Neural cell (in vitro differentiated cells): ENCODE data around the gene CACNA1B. TPM values are rescaled to one million over a fixed set of nuclear protein-coding genes. Genes with fewer than 3 reads are reported as not detected.

Source experiments
- H2AFZ ChIP-seq: fragments of 200-600, 300-800 bp; sonication (generic), shearing (Covaris generic); 2 replicates; pipeline ENCODE4 v1.6.0; 2014; ENCODE audit warnings: low read depth, mild to moderate bottlenecking, antibody characterized with exemption, low read length, moderate library complexity
- H3F3A ChIP-seq: fragments of 200-600 bp; shearing (Covaris generic); 2 replicates; pipeline ENCODE4 v1.6.1; 2016; ENCODE audit warnings: mild to moderate bottlenecking, moderate library complexity, mixed read lengths, antibody characterized with exemption, low read length; ENCODE audit not compliant: insufficient read depth, poor library complexity, severe bottlenecking
- H3K27ac ChIP-seq: fragments of 200-600, 300-800 bp; sonication (generic), shearing (Covaris generic); 2 replicates; pipeline ENCODE4 v1.5.1; 2014; ENCODE audit warnings: mild to moderate bottlenecking, low read length, moderate library complexity
- H3K27me3 ChIP-seq: fragments of 300-800, 200-600 bp; sonication (generic), shearing (Covaris generic); 2 replicates; pipeline ENCODE4 v1.6.0; 2014; ENCODE audit warnings: mild to moderate bottlenecking, low read depth, low read length, moderate library complexity; ENCODE audit not compliant: insufficient read depth
- H3K36me3 ChIP-seq: fragments of 300-800, 200-600 bp; sonication (generic), shearing (Covaris generic); 2 replicates; pipeline ENCODE4 v1.5.1; 2014; ENCODE audit warnings: mild to moderate bottlenecking, antibody characterized with exemption, low read length, moderate library complexity; ENCODE audit not compliant: insufficient read depth
- H3K4me2 ChIP-seq: fragments of 300-800, 200-600 bp; sonication (generic), shearing (Covaris generic); 2 replicates; pipeline ENCODE4 v1.6.0; 2014; ENCODE audit warnings: mild to moderate bottlenecking, low read length
- H3K4me3 ChIP-seq: fragments of 300-800, 200-600 bp; sonication (generic), shearing (Covaris generic); 2 replicates; pipeline ENCODE4 v1.5.1; 2014; ENCODE audit warnings: mild to moderate bottlenecking, low read length, moderate library complexity
- H3K79me2 ChIP-seq: fragments of 200-600 bp; shearing (Covaris generic); replicated peaks from 2 replicates; pipeline ENCODE4 v1.6.0; 2014; ENCODE audit warnings: mild to moderate bottlenecking, low read length, moderate library complexity; ENCODE audit not compliant: insufficient read depth
- H3K9ac ChIP-seq: fragments of 300-800, 200-600 bp; sonication (generic), shearing (Covaris generic); 2 replicates; pipeline ENCODE4 v1.6.1; 2016; ENCODE audit warnings: mild to moderate bottlenecking, low read length, mixed read lengths
- H3K9me2 ChIP-seq: fragments of 200-600 bp; shearing (Covaris generic); 2 replicates; pipeline ENCODE4 v1.6.1; 2016; ENCODE audit warnings: mild to moderate bottlenecking, low read length, mixed read lengths; ENCODE audit not compliant: insufficient read depth
- H3K9me3 ChIP-seq: fragments of 200-600, 300-800 bp; sonication (generic), shearing (Covaris generic); 2 replicates; pipeline ENCODE4 v1.6.1; 2016; ENCODE audit warnings: mild to moderate bottlenecking, mixed run types, low read length, moderate library complexity, mixed read lengths
- H4K20me1 ChIP-seq: fragments of 200-600 bp; shearing (Covaris generic); 2 replicates; pipeline ENCODE4 v1.6.1; 2016; ENCODE audit warnings: mild to moderate bottlenecking, mixed run types; ENCODE audit not compliant: insufficient read depth
- CTCF ChIP-seq: fragments of 450-650 bp; IDR thresholded peaks from 2 replicates; pipeline ENCODE4 v1.5.1; 2014; ENCODE audit warnings: antibody characterized with exemption, mild to moderate bottlenecking, moderate library complexity; ENCODE audit not compliant: poor library complexity, severe bottlenecking
- EP300 ChIP-seq: fragments of 450-650 bp; conservative IDR thresholded peaks from 2 replicates; pipeline ENCODE4 v1.6.1; 2014; ENCODE audit warnings: antibody characterized with exemption, mild to moderate bottlenecking, moderate library complexity; ENCODE audit not compliant: poor library complexity, severe bottlenecking
- EZH2 ChIP-seq: fragments of 200-600, 300-800 bp; shearing (Covaris generic), sonication (generic); IDR thresholded peaks from 2 replicates; pipeline ENCODE4 v1.6.1; 2014; ENCODE audit warnings: antibody characterized with exemption, low read length, borderline replicate concordance, mild to moderate bottlenecking; ENCODE audit not compliant: insufficient read depth, poor library complexity, severe bottlenecking
- MXI1 ChIP-seq: fragments of 450-650 bp; conservative IDR thresholded peaks from 2 replicates; pipeline ENCODE4 v1.6.1; 2014; ENCODE audit warnings: antibody characterized with exemption, mild to moderate bottlenecking; ENCODE audit not compliant: poor library complexity, severe bottlenecking
- POLR2AphosphoS5 ChIP-seq: IDR thresholded peaks from 2 replicates; pipeline ENCODE4 v1.6.1; 2012
- RAD21 ChIP-seq: fragments of 450-650 bp; conservative IDR thresholded peaks from 2 replicates; pipeline ENCODE4 v1.6.1; 2014; ENCODE audit warnings: antibody characterized with exemption, mild to moderate bottlenecking, moderate library complexity
- REST ChIP-seq: IDR thresholded peaks from 2 replicates; pipeline ENCODE4 v1.6.1; 2012; ENCODE audit warnings: borderline replicate concordance
- SMC3 ChIP-seq: fragments of 450-650 bp; conservative IDR thresholded peaks from 2 replicates; pipeline ENCODE4 v1.6.1; 2014; ENCODE audit warnings: antibody characterized with exemption, mild to moderate bottlenecking, moderate library complexity; ENCODE audit not compliant: poor library complexity
- TAF1 ChIP-seq: IDR thresholded peaks from 2 replicates; pipeline ENCODE4 v1.6.1; 2012; ENCODE audit warnings: low read depth
- polyA plus RNA-seq: library from polyadenylated mRNA; depleted of rRNA; stranded (reverse); fragments of >200 nt; gene quantifications from 2 replicates; pipeline ENCODE4 v1.2.3, GENCODE V29; 2014

CACNA1B gene
- polyA plus RNA-seq, 1 donor from 2014 or later: 5.8 TPM

GRCh38 chr9:137836831-137837241, 40.7 kb upstream of the CACNA1B start:
- TF ChIP-seq EZH2: no peak
- no peak for TF ChIP-seq MXI1
- TF ChIP-seq TAF1: no peak
- TF ChIP-seq CTCF: no peak
- TF ChIP-seq RAD21: no peak
- TF ChIP-seq SMC3: no peak
- TF ChIP-seq POLR2AphosphoS5: no peak
- TF ChIP-seq REST: no peak
- TF ChIP-seq EP300: no peak
- H3K27me3 ChIP-seq: no peaks in the 10 kb centered on the region
- H3K79me2 ChIP-seq: no peaks in the 10 kb centered on the region
- no peak overlapping the region for H3K4me3 ChIP-seq
- H3K36me3 ChIP-seq: peaks cover 8% of the 10 kb centered on the region
- no peaks in the 10 kb centered on the region for H3K9me2 ChIP-seq
- no peaks in the 10 kb centered on the region for H4K20me1 ChIP-seq
- no peak overlapping the region for H3K27ac ChIP-seq
- H2AFZ ChIP-seq: no peak overlapping the region
- no peak overlapping the region for H3K9ac ChIP-seq
- H3K4me2 ChIP-seq: no peak overlapping the region
- H3F3A ChIP-seq: no peaks in the 10 kb centered on the region
- no peaks in the 10 kb centered on the region for H3K9me3 ChIP-seq

GRCh38 chr9:137837345-137838278, 40.0 kb upstream of the CACNA1B start:
- TF ChIP-seq TAF1 (no peak), POLR2AphosphoS5 (no peak), MXI1 (no peak), RAD21 (no peak), EP300 (no peak), EZH2 (no peak), CTCF (no peak), SMC3 (no peak), REST (no peak)
- Histone ChIP-seq H3K27ac (no peak overlapping the region), H3K27me3 (no peaks in the 10 kb centered on the region), H3K4me2 (no peak overlapping the region), H3K36me3 (peaks cover 8% of the 10 kb centered on the region), H3K9me2 (no peaks in the 10 kb centered on the region), H4K20me1 (no peaks in the 10 kb centered on the region), H3K9me3 (no peaks in the 10 kb centered on the region), H3K79me2 (no peaks in the 10 kb centered on the region), H3F3A (no peaks in the 10 kb centered on the region), H3K4me3 (no peak overlapping the region), H2AFZ (no peak overlapping the region), H3K9ac (no peak overlapping the region)
